RKO (cell line): ENCODE data around the gene ADGRL2.

ENCODE experiments used
- DNase-seq: peaks from one replicate; pipeline ENCODE4 v3.0.0-alpha.2; 2016; ENCODE audit warnings: low spot score

Gene ADGRL2

GRCh38 chr1:81800695-81801650 is at the start of gene ADGRL2:
ADGRL2 (plus strand) TSS chr1:81800934; CDS start chr1:81836985, 36,051 bp downstream.
- DNase-seq, result no peak

- DNase-seq, result no peak
Observed at GRCh38 chr1:81752840-81753239, 47.9 kb upstream of the ADGRL2 start.

- DNase-seq, result no peak
Observed at GRCh38 chr1:81754424-81754823, 46.3 kb upstream of the ADGRL2 start.

GRCh38 chr1:81756872-81757271 is 43.9 kb upstream of the ADGRL2 start:
- DNase-seq, result no peak

GRCh38 chr1:81757398-81758020 is 43.2 kb upstream of the ADGRL2 start:
- DNase-seq, result no peak

- no peak for DNase-seq
Observed at GRCh38 chr1:81758181-81758580, 42.6 kb upstream of the ADGRL2 start.

GRCh38 chr1:81760477-81761097 is 40.1 kb upstream of the ADGRL2 start:
- peak; percentile 21 for DNase-seq

- DNase-seq, result no peak
Observed at GRCh38 chr1:81775510-81775909, 25.2 kb upstream of the ADGRL2 start.

GRCh38 chr1:81780705-81781454 is 19.9 kb upstream of the ADGRL2 start:
- DNase-seq, result no peak

- DNase-seq, result no peak
Observed at GRCh38 chr1:81781749-81782148, 19.0 kb upstream of the ADGRL2 start.

GRCh38 chr1:81792184-81792583 is 8.6 kb upstream of the ADGRL2 start:
- no peak for DNase-seq

- DNase-seq, result no peak
Observed at GRCh38 chr1:81797701-81798100, 3.0 kb upstream of the ADGRL2 start.

- no peak for DNase-seq
Observed at GRCh38 chr1:81799939-81800694, 617 bp upstream of the ADGRL2 start.

- no peak for DNase-seq
Observed at GRCh38 chr1:81801651-81802456, 1.1 kb downstream of the ADGRL2 start.

- DNase-seq, result no peak
Observed at GRCh38 chr1:81802457-81802706, 1.6 kb downstream of the ADGRL2 start.

- no peak for DNase-seq
Observed at GRCh38 chr1:81802707-81803430, 2.1 kb downstream of the ADGRL2 start.

GRCh38 chr1:81803431-81804110 is 2.8 kb downstream of the ADGRL2 start:
- no peak for DNase-seq

GRCh38 chr1:81804312-81804711 is 3.6 kb downstream of the ADGRL2 start:
- DNase-seq, result no peak
